ENCODE results near the gene HSPA8.

GRCh38 chr11:123080015-123080414, 18.1 kb upstream of the HSPA8 start:
- TF ChIP-seq CTCF (IDR thresholded peaks at IDR 0.05): no peak
- no peak for TF ChIP-seq POLR2A (IDR thresholded peaks at IDR 0.05)
- TF ChIP-seq POLR2AphosphoS5 (IDR thresholded peaks at IDR 0.05): no peak
